ENCODE data around the gene PDE1A. TPM values are rescaled to one million over a fixed set of nuclear protein-coding genes. Genes with fewer than 3 reads are reported as not detected.

The PDE1A gene
- total RNA-seq, 3 donors from 2014 or later: 4.3 to 7.9 (median 5.6) TPM

DNA sequence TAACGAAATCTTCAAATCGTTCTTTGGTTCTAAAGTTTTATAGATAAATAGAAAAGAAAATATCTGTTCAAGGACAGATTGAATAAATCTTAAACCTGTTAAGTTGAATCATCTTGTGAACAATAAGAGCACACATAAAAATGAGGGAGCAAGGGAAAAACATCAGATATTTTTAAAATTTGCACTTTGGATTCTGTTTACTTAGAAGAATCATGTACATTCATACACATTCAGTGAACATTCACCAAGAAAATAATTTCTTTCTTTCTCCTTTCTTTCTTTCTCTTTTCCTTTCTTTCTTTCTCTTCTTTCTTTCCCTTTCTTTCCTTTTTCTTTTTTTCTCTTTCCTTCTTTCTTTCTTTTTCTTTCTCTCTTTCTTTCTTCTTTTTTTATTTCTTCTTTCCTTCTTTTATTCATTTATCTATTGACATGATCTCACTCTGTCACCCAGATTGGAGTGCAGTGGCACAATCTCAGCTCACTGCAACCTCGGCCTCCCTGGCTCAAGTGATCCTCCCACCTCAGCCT, 164.9 kb downstream of the PDE1A start:
- no peak overlapping the region for H3K27ac ChIP-seq
- H3K9me3 ChIP-seq: no peaks in the 10 kb centered on the region
- TF ChIP-seq CTCF (IDR thresholded peaks at IDR 0.05) (no peak), POLR2AphosphoS5 (IDR thresholded peaks at IDR 0.05) (no peak), POLR2A (IDR thresholded peaks at IDR 0.05) (no peak)
- no peaks in the 10 kb centered on the region for H3K27me3 ChIP-seq
- H3K4me3 ChIP-seq: no peak overlapping the region
- no peak for DNase-seq (ENCODE audit: low spot score in 2 of 2)
- no peaks in the 10 kb centered on the region for H3K36me3 ChIP-seq
- no peaks in the 10 kb centered on the region for H3K4me1 ChIP-seq
- intact Hi-C loops (cut with DNase I; ENCODE audit: low total_unique reads): no loop called here

GRCh38 chr2:182259629-182260150, 167.1 kb downstream of the PDE1A start:
- no peaks in the 10 kb centered on the region for H3K4me1 ChIP-seq
- H3K36me3 ChIP-seq: no peaks in the 10 kb centered on the region
- H3K27me3 ChIP-seq: no peaks in the 10 kb centered on the region
- TF ChIP-seq CTCF (IDR thresholded peaks at IDR 0.05): no peak
- TF ChIP-seq POLR2A (IDR thresholded peaks at IDR 0.05): no peak
- TF ChIP-seq POLR2AphosphoS5 (IDR thresholded peaks at IDR 0.05): no peak
- no peak overlapping the region for H3K4me3 ChIP-seq
- no peak overlapping the region for H3K27ac ChIP-seq
- intact Hi-C loops (cut with DNase I; ENCODE audit: low total_unique reads): no loop called here
- H3K9me3 ChIP-seq: no peaks in the 10 kb centered on the region
- DNase-seq (ENCODE audit: low spot score in 2 of 2): no peak

DNA sequence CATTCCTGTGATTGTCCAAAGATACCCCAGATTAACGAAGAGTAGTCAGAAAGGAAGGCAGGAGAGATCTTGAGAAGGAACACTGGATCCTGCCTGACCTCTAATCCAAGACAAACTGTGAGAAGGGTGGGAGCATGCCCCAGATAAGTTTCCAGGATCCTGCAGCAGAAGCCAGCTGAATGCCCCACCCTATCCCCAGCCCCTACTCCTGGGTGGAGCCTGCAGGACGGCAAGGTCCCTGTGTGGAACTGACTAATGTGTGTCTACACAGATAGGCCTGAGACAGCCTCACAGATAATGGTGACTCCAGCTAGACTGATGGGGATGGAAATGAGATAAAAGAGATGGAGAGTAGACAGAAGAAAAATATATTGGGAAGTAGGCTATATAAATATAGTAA, 174.3 kb downstream of the PDE1A start:
- H3K4me3 ChIP-seq: no peak overlapping the region
- H3K36me3 ChIP-seq: no peaks in the 10 kb centered on the region
- TF ChIP-seq CTCF (IDR thresholded peaks at IDR 0.05) (no peak), POLR2A (IDR thresholded peaks at IDR 0.05) (no peak), POLR2AphosphoS5 (IDR thresholded peaks at IDR 0.05) (no peak)
- intact Hi-C loops (cut with DNase I; ENCODE audit: low total_unique reads): no loop called here
- H3K9me3 ChIP-seq: no peaks in the 10 kb centered on the region
- no peaks in the 10 kb centered on the region for H3K4me1 ChIP-seq
- H3K27me3 ChIP-seq: no peaks in the 10 kb centered on the region
- DNase-seq (ENCODE audit: low spot score in 2 of 2): no peak
- no peak overlapping the region for H3K27ac ChIP-seq

GRCh38 chr2:182248898-182249297, 177.9 kb downstream of the PDE1A start:
- TF ChIP-seq POLR2A (IDR thresholded peaks at IDR 0.05) (no peak), POLR2AphosphoS5 (IDR thresholded peaks at IDR 0.05) (no peak), CTCF (IDR thresholded peaks at IDR 0.05) (no peak)
- no peaks in the 10 kb centered on the region for H3K36me3 ChIP-seq
- H3K27ac ChIP-seq: no peak overlapping the region
- intact Hi-C loops (cut with DNase I; ENCODE audit: low total_unique reads): no loop called here
- no peaks in the 10 kb centered on the region for H3K4me1 ChIP-seq
- DNase-seq (ENCODE audit: low spot score in 2 of 2): no peak
- no peaks in the 10 kb centered on the region for H3K27me3 ChIP-seq
- H3K9me3 ChIP-seq: no peaks in the 10 kb centered on the region
- no peak overlapping the region for H3K4me3 ChIP-seq

GRCh38 chr2:182248362-182248761, 178.5 kb downstream of the PDE1A start:
- H3K36me3 ChIP-seq: no peaks in the 10 kb centered on the region
- H3K4me1 ChIP-seq: no peaks in the 10 kb centered on the region
- H3K27me3 ChIP-seq: no peaks in the 10 kb centered on the region
- TF ChIP-seq POLR2A (IDR thresholded peaks at IDR 0.05) (no peak), POLR2AphosphoS5 (IDR thresholded peaks at IDR 0.05) (no peak), CTCF (IDR thresholded peaks at IDR 0.05) (no peak)
- no peak overlapping the region for H3K27ac ChIP-seq
- no peak overlapping the region for H3K4me3 ChIP-seq
- no peak for DNase-seq (ENCODE audit: low spot score in 2 of 2)
- H3K9me3 ChIP-seq: no peaks in the 10 kb centered on the region
- intact Hi-C loops (cut with DNase I; ENCODE audit: low total_unique reads): no loop called here

Measured in breast epithelium (tissue), 4 donors.